Measurements from ENCODE around the gene SHMT1.
"Not testable (repeated sequence)": the region's sequence is repeated elsewhere in the genome, so short reads cannot be mapped to it uniquely, and the experiment has no call there.

Gene SHMT1

GRCh38 chr17:18324140-18325050, 39.0 kb downstream of the SHMT1 start:
- DNase-seq: no peak

GRCh38 chr17:18323507-18324139, 39.7 kb downstream of the SHMT1 start:
- no peak for DNase-seq

GRCh38 chr17:18323007-18323406, 40.3 kb downstream of the SHMT1 start:
- DNase-seq: no peak

DNA sequence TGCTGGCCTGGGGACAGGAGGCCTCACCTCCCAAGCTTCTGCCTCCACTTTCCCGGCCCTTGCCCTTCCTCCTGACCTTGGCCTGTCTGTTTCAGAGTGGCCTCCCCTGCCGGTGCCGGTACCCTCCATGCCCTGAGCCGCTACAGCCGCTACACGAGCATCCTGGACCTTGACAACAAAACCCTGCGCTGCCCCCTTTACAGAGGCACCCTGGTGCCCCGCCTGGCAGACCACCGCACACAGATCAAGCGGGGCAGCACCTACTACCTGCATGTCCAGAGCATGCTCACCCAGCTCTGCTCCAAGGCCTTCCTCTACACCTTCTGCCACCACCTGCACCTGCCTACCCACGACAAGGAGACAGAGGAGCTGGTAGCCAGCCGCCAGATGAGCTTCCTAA, 40.8 kb downstream of the SHMT1 start:
- DNase-seq: no peak

- no peak for DNase-seq
Observed at GRCh38 chr17:18321309-18321708, 42.0 kb downstream of the SHMT1 start.

DNA sequence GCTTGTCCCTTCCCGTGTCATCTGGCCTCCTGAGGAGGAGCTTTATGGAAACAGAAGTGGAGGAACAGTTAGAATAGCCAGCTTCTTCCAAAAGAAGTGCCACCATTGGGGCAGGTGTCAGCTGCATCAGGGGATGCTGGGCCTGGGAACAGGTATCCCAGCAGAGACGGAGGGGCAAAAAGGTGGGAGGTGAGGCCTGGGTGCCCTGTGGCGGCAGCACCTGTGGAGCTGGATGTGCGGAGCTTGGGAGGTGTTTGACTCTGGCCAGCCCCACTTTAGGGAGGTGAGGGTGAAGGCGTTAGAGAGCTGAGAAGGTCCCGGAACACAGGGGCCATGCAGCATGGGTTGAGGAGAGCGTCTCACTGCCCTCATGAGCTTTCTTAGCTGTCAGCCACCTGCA, 43.0 kb downstream of the SHMT1 start:
- no peak for DNase-seq

DNA sequence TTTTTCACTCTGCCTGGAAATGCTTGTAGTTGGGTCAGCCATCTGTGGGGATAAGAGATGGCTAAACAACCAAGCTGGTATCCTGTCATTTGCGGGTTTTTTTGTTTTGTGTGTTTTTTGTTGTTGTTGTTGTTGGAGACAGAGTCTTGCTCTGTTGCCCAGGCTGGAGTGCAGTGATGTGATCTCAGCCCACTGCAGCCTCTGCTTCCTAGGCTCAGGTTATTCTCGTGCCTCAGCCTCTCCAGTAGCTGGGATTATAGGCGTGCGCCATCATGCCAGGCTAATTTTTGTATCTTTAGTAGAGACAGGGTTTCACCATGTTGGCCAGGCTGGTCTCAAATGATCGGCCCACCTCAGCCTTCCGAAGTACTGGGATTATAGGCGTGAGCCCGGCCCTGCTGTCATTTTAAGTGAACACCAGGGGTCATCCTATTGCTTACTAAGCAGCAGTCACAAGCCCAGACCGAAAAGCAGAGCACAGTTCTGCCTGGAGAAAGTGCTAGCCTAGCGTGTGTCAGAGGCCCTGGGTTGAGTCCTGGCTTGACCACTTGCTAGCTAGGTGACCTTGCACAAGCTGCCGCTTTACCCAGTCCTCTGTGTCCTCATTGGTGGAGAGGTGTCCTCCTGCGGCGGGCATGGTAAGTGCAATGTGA, 43.6 kb downstream of the SHMT1 start:
- DNase-seq: peak in 1 of 2 experiments; percentile 24

DNA sequence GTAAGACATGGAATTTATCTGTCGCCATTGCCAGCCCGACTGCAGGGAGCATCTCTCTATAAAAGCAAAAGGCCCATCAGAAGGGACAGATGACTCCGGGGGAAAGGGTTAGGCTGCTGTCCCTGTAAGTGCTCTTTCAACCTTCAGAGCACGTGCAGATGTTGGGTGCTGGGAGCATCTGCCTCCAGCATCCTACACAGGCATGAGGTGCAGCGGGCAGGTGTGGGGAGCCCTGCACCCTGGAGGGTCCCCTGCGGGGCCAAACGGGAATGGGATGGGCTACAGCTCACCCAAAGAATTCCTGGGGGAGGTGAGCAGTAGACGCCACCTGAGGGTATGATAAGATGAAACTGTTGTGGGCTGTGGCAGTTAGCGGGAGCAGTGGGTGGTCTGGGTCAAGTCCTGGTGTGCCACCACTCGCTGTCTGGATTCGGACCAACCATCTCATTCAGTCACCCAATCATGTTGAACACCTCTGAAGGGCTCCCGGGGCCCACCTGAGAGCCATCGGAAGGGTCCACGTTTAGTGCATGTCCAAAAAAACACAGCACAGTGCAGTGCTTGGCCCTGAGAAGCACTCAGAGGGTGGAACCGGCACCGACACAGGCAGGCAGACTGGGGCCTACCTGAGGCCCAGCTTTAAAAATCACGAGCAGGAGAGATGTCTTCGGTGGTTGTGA, 44.4 kb downstream of the SHMT1 start:
- DNase-seq: no peak

DNA sequence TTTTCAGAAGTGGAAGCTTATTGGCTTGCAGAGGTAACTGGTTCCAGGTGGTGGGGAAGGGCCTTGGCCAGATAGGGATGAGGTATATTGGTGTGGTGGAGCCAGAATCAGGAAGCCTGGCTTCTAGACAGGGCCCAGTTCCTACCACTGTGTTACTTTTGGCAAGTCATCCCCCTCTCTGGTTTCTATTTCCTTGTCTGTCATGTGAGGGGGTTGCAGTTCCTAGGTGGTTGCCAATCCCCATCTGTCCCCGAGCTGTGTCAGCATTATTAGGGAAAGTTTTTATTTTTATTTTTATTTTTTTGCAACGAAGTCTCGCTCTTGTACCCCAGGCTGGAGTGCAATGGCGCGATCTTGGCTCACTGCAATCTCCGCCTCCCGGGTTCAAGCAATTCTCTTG, 45.2 kb downstream of the SHMT1 start:
- DNase-seq: no peak

DNA sequence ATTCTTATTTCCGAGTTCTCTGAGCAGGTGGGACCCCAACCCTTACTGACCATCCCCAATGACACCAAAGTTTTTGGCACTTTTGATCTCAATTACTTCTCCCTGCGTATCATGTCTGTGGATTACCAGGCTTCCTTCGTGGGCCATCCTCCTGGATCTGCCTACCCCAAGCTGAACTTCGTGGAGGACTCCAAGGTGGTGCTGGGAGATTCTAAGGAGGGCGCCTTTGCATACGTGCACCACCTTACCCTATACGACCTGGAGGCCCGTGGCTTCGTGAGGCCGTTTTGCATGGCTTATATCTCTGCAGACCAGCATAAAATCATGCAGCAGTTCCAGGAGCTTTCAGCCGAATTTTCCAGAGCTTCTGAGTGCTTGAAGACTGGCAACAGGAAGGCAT, 47.4 kb downstream of the SHMT1 start:
- no peak for DNase-seq

- DNase-seq: no peak
Observed at GRCh38 chr17:18315562-18315922, 47.8 kb downstream of the SHMT1 start.

GRCh38 chr17:18314731-18315561, 48.4 kb downstream of the SHMT1 start, which contains the start of the genes SMCR8 and TOP3A:
Gene SMCR8 (plus strand): TSS chr17:18315293. CDS start chr17:18315790, 497 bp downstream.
Gene TOP3A (minus strand): TSS chr17:18314994. CDS start chr17:18314778, 216 bp downstream.
- DNase-seq: peak; percentile 82 to 94

DNA sequence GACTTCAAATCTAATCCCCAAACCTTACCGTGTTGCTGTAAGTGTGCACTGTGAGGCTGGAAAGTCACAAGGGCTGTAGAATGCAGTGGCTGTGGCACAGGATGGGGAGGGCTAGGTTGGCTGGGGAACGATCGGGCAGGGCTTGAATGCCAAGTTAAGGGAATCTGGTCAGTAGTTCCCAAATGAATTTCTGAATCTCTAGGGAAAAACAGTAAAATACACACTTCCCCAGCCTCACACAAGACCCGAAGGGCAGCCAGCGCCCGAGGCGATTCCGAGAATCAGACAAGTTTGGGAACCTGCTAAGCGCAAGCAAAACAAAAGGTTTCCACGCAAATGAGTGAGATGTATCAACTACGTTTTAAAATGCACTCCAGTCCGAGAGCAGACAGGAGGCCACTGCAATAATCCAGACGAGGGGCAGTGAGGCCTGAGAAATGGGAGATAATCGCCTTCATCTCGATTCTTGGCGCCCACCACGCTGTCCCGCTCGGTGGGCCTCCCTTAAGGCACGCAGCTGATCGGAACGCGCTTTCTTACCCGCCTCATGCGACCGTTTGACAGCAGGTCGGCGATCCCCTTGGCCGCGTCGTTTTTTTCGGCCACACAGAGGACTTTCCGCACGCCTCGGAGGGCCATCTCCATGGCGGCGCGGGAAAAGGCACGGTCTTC, 49.2 kb downstream of the SHMT1 start:
- no peak for DNase-seq

GRCh38 chr17:18309202-18309601, 54.1 kb downstream of the SHMT1 start:
- DNase-seq: no peak

GRCh38 chr17:18303206-18303605, 60.1 kb downstream of the SHMT1 start:
- DNase-seq: not testable (repeated sequence)

DNA sequence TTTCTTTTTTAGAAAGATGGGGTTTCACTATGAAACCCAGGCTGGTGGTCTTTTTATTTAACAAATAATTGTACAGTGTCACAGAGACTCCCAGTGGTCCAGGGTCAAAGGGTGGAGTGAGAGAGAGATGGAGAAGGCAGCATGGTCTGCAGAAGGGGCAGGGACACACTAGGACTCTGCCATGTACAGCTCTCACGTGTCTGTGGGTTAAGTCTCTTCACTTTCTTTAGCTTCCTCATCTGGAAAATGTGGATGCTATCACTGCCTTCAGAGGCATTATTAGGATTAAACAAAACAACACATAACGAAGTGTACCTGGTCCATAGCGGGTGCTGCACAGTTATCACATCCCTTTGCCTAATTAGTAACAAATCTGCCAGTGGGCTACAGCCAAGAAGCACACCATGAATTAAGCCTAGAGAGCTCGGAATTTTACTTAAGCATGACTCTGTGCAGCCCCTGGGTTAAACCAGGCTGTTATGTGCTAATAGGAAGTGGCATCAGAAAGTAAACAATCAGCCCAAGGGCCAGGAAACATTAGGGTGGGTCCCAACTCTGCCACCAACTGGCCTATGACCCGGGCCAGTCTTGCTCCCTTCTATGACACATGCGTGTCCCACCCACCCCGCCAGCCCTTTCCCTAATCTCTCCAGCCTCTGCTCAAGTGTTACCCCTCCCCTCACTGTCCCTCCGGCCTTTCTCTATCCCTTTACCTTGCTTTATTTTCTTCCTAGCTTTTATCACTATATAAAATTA, 62.4 kb downstream of the SHMT1 start:
- DNase-seq: no peak

DNA sequence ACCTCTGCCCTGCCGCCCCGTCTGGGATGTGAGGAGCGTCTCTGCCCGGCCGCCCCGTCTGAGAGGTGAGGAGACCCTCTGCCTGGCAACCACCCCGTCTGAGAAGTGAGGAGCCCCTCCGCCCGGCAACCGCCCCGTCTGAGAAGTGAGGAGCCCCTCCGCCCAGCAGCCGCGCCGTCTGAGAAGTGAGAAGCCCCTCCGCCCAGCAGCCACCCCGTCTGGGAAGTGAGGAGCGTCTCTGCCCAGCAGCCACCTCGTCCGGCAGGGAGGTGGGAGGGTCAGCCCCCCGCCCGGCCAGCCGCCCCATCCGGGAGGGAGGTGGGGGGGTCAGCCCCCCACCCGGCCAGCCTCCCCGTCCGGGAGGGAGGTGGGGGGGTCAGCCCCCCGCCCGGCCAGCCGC, 65.3 kb downstream of the SHMT1 start:
- DNase-seq: not testable (repeated sequence)

DNA sequence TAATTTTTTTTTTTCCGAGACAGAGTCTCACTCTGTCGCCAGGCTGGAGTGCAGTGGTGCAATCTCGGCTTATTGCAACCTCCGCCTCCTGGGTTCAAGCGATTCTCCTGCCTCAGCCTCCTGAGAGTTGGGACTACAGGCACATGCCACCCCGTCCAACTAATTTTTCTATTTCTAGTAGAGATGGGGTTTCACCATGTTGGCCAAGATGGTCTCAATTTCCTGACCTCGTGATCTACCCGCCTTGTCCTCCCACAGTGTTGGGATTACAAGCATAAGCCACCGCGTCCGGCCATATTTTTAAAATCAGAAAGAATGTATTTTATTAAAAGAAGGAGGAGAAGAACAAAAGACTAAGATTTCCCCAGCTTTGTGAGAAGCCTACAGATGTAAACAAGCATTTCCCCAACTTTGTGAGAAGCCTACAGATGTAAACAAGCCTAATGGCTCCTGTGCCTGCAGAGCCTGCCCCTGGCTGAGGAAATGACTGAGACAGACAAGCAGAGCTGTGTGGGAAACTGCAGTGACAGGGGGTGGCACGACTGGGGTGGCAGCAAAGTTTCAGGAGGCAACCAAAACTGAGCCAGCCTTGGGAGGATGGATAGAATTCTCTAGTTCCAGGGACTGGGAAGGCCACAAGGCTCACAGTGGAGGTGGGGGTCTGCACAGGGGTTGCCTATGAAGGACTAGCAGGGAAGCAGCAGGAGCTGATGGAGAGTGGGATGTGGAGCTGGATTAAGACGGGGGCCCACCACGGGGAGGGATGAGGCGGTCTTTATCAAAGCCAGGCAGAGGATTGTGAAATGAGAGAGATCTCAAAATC, 71.4 kb downstream of the SHMT1 start:
- no peak for DNase-seq

- no peak for DNase-seq
Observed at GRCh38 chr17:18285296-18285695, 78.1 kb downstream of the SHMT1 start.

DNA sequence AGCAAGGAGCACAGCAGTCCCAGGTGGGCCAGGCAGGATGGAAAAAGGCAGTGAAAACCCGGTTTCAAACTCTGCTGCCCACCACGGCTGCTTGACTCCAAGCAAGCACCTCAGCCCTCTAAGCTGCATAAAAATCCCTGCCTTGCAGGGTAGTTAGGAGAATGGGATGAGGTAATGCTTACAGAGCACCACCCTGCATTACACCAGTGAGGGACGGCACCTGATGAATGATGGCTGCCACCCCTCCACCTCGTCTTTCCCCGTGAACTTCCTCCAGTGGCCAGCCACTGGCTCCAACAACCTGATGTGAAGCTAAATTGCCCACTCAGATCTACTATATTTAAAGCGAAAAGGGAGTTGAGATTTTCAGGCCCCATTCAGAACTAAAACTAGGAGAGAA, 81.6 kb downstream of the SHMT1 start:
- no peak for DNase-seq
